Astrocyte of the spinal cord (primary cell): ENCODE results near the gene PPAT.

Experiments
- DNase-seq: peaks from one replicate; pipeline ENCODE4 v3.0.0; 2011; ENCODE audit warnings: low read depth, low spot score
- H3K4me3 ChIP-seq: 2 replicates; pipeline ENCODE4 v1.5.1; 2011; ENCODE audit warnings: low read depth, mild to moderate bottlenecking, low read length, moderate library complexity
- in situ Hi-C: cut with HindIII; loops from 2 replicates; pipeline ENCODE4 v1.10.0; 2017; ENCODE audit warnings: low sequenced_read_pairs
- TF ChIP-seq, protein P1 (sequence below): IDR thresholded peaks from 2 replicates; pipeline ENCODE4 v1.5.1; 2012; ENCODE audit warnings: low read depth, mild to moderate bottlenecking, low read length, inconsistent platforms

PPAT gene

DNA sequence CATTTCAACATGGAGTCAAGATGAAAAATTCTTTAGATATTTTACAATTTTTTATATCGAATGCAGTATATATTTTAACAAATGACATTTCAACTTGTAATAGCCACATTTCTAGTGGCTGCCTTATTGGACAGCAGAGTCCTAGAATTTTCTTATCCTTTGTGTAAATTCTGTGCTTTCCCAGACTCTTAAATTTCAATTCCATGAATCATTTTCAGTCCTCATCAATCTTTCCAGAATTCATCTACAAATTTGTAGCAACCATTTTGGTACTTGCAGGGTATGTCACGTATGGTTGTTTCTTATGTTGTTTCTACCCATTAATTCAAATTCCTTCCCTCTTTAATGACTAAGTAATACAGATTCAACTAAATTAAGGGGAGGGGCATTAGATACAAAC lies 3.4 kb upstream of the PPAT start:
- in situ Hi-C loops = no loop called here
- no peak overlapping the region for H3K4me3 ChIP-seq
- peak; percentile 7 for DNase-seq
- TF ChIP-seq, protein P1, sequence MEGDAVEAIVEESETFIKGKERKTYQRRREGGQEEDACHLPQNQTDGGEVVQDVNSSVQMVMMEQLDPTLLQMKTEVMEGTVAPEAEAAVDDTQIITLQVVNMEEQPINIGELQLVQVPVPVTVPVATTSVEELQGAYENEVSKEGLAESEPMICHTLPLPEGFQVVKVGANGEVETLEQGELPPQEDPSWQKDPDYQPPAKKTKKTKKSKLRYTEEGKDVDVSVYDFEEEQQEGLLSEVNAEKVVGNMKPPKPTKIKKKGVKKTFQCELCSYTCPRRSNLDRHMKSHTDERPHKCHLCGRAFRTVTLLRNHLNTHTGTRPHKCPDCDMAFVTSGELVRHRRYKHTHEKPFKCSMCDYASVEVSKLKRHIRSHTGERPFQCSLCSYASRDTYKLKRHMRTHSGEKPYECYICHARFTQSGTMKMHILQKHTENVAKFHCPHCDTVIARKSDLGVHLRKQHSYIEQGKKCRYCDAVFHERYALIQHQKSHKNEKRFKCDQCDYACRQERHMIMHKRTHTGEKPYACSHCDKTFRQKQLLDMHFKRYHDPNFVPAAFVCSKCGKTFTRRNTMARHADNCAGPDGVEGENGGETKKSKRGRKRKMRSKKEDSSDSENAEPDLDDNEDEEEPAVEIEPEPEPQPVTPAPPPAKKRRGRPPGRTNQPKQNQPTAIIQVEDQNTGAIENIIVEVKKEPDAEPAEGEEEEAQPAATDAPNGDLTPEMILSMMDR = no peak

DNA sequence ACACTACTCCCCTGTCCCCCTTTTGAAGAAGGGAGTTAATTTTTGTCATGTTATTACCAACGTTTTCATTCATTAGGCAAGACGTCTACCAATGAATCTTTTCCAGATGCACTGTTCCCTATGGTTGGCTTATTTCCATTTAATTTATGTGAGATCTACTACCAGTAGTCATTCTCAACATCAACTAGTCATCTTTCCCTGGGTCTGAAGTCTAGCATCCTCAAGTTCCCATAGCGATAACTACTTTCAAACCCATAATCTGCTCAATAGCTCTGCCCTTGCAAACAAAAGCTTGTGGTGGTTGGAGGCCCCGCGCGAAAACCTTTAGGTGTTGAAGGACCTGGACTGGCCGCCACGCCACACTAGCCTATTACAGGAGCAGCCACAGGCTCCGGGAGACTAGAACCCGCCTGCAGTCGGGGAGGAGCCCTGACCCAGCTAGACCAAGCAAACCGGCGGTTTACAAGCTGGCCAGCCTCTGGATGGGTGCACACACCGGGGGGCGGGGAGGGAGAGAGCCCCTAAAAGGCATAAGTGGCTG lies 746 bp downstream of the PPAT start:
- TF ChIP-seq, protein P1 = no peak
- in situ Hi-C loops = no loop called here
- peak; percentile 68 for DNase-seq
- H3K4me3 ChIP-seq = peak overlapping the region; percentile 82

DNA sequence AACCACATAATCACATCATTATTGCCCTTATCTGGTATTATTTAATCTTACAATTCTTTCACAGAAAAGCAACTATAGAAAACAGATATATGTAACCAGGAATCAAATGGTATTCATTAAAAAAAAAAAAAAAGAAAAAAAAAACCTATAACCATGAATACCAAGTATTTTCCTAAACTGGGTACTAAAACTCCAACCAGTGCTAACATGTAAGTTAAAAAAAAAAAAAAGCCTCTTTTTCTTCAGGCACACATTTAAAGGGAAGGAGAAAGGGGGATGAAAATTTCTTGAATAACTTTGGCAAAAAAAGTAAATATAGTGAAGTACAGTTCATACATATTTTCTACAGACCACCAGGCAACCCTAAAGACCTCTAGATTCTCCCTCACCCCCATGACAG lies 2.1 kb downstream of the PPAT start:
- H3K4me3 ChIP-seq = no peak overlapping the region
- in situ Hi-C loops = no loop called here
- TF ChIP-seq, protein P1 = no peak
- no peak for DNase-seq

DNA sequence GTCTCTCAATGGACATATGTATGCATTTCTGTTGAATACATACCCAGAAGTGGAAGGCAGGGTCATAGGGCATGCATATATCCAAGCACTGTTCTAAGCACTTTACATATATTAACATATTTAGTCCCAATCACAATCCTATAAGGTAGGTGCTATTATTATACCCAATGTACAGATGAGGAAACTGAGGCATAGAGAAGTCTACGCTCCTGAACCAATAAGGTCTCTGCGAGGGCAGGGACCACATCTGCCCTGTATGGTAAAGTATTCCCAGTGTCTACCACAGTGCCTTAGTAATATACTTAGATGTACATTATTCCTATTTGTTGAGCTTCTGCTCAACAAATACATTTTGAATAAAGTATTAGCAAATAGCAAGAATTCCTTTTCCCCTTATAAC lies 5.2 kb downstream of the PPAT start:
- TF ChIP-seq, protein P1 = no peak
- DNase-seq = no peak
- in situ Hi-C loops = no loop called here
- H3K4me3 ChIP-seq = no peak overlapping the region

DNA sequence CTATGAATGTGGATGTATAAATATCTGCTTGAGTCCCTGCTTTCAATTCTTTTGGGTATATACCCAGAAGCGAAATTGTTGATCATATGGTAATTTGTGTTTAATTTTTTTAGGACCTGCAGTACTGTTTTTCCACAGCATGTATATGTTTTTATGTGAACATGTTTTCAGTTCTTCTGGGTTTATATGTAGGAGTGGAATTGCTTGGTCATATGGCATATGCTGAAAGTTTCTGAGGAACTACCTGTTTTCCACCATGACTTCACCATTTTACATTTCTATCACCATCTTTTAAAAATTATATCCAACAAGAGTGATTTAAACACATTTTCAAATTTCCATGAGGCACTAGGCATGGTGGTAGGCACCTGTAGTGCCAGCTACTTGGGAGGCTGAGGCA lies 8.2 kb downstream of the PPAT start:
- no peak for DNase-seq
- TF ChIP-seq, protein P1 = no peak
- in situ Hi-C loops = no loop called here
- no peak overlapping the region for H3K4me3 ChIP-seq

DNA sequence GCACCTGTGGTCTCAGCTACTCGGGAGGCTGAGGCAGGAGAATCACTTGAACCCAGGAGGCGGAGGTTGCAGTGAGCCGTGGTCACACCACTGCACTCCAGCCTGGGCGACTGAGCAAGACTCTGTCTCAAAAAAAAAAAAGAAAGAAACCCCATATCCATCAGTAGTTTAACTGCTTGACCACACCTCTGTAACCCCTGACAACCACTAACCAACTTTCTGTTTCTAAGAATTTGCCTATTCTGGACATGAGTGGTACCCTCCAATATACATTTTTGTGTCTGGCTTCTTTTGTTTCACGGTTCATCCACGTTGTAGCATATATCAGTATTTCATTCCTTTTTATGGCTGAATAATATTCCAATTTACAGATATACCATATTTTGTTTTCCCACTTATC lies 9.1 kb downstream of the PPAT start:
- in situ Hi-C loops = no loop called here
- TF ChIP-seq, protein P1 = no peak
- no peak for DNase-seq
- H3K4me3 ChIP-seq = no peak overlapping the region

DNA sequence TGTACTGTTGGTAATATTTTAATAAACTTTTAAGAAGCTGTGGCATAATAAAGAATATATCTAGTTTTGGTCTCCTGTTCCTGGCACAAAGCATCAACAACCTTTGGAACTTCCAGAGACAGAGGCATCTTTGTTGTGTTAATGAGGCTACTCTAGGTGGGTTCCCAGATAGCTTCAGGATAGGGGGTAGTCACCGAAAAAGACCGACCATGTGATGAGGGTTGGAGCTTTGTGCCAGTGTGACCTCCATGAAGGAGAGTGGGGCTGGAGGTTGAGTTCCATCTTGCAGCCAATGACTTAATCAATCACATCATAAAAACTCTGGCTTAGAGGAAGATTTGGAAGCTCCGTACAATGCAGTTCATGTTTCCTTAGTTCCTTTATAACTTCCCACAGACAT lies 9.9 kb downstream of the PPAT start:
- in situ Hi-C loops = no loop called here
- no peak for DNase-seq
- TF ChIP-seq, protein P1 = no peak
- no peak overlapping the region for H3K4me3 ChIP-seq
